Heart right ventricle (tissue), 16 donors: ENCODE data around the gene PBXIP1. TPM values are rescaled to one million over a fixed set of nuclear protein-coding genes. Genes with fewer than 3 reads are reported as not detected.

ENCODE experiments used
- ATAC-seq, 8 donors: fragments of 200-7000 bp; cut with Tn5 transposase; one replicate each; pipeline ENCODE4 v1.9.1; 2020; ENCODE audit warnings: mild to moderate bottlenecking in 8 of 8, moderate library complexity in 8 of 8, moderate number of reproducible peaks in 1 of 8
- DNase-seq, 2 donors: peaks; one replicate each; pipeline ENCODE4 v3.0.0-alpha.2; 2020
- H3K27ac ChIP-seq, 10 donors: fragments of 200-600 bp; sonication (generic) in 2 of 10; one replicate each; pipeline versions ENCODE4 v1.5.0 to v1.8.0; 2020 to 2022; ENCODE audit warnings: mild to moderate bottlenecking in 3 of 10
- H3K27me3 ChIP-seq, 7 donors: fragments of 200-600 bp; one replicate each; pipeline ENCODE4 v1.8.0; 2021 to 2022; ENCODE audit warnings: mild to moderate bottlenecking in 2 of 7
- H3K36me3 ChIP-seq, 9 donors: fragments of 200-600 bp; sonication (generic) in 1 of 9; one replicate each; pipeline versions ENCODE4 v1.5.0 to v1.8.0; 2020 to 2022; ENCODE audit warnings: mild to moderate bottlenecking in 2 of 9
- H3K4me1 ChIP-seq, 9 donors: fragments of 200-600 bp; sonication (generic) in 1 of 9; one replicate each; pipeline versions ENCODE4 v1.5.0 to v1.8.0; 2020 to 2022; ENCODE audit warnings: mild to moderate bottlenecking in 4 of 9
- H3K4me3 ChIP-seq, 10 donors: fragments of 200-600 bp; sonication (generic) in 2 of 10; one replicate each; pipeline versions ENCODE4 v1.5.0 to v1.8.0; 2020 to 2022; ENCODE audit warnings: mild to moderate bottlenecking in 7 of 10, moderate library complexity in 2 of 10
- H3K9me3 ChIP-seq, 11 donors: fragments of 200-600 bp in 10 of 11; sonication (generic) in 2 of 11; one replicate each; pipeline versions ENCODE4 v1.5.0 to v1.8.0; 2013 to 2022; ENCODE audit warnings: mild to moderate bottlenecking in 2 of 11, control low read depth in 1 of 11, moderate library complexity in 1 of 11
- WGBS, 2 donors: extraction: QIAGEN DNeasy Blood & Tissue Kit; methylation state at CpG; one replicate each; pipeline ENCODE4 v1.1.7; 2013; ENCODE audit warnings: inconsistent platforms in 1 of 2; 5-methylcytosine and 5-hydroxymethylcytosine counted together
- intact Hi-C, 10 donors: fragments of 100-400 bp; cut with DNase I; formaldehyde crosslinking; loops; one replicate each; pipeline versions ENCODE4 v1.11.1 to v1.14.2; 2022
- polyA plus RNA-seq, 2 donors: library from polyadenylated mRNA; stranded (reverse); fragments of 200-250 nt; gene quantifications; one replicate each; pipeline ENCODE4 v1.2.3, GENCODE V29; 2013
- total RNA-seq, 10 donors: library from RNA; stranded (reverse); fragmentation: NEBNext Ultra II Directional in 3 of 10; extraction: Animal tissue kit (Norgen Biotek cat#: 25700) in 3 of 10; gene quantifications; one replicate each; pipeline versions ENCODE4 v1.2.1 to v1.2.4, GENCODE V29; 2021 to 2023
- TF ChIP-seq, protein P1 (sequence below), 9 donors: fragments of 200-600 bp; sonication (generic) in 2 of 9; IDR thresholded peaks; one replicate each; pipeline versions ENCODE4 v1.5.0 to v1.8.0; 2021 to 2022; ENCODE audit warnings: antibody characterized with exemption in 9 of 9, mild to moderate bottlenecking in 5 of 9, moderate library complexity in 1 of 9
- donor health status: Arrhythmogenic right ventricular cardiomyopathy.
- donor health status: ischemic (EF 13 %, LVEDD 7.1; RV severe dilation, severe dysfunction).
- donor health status: healthy with polysubstance abuse.
- donor health status: DM: no; HTN: yes; CAD: no.
- donor health status: DM: no; HTN: no; CAD: no.
- donor health status: ischemic (EF 25% LVEDD 6.9; RV normal size, moderate dysfunction).
- donor health status: ischemic (EF 25% LVEDD 5.7; RV mildly dilated, moderate dysfunction).
- donor health status: healthy.
- donor health status: DM: yes; HTN: yes; CAD: no.
- donor health status: Ischemic cardiomyopathy.
- donor health status: ischemic (EF 35%, LVEDD 5.7; RV mildly dilated, moderate dysfunction).
- donor health status: nonischemic (EF 11% LVEDD 7.7; RV severe dilation, severe dysfunction).
- donor health status: DM: yes; HTN: yes; CAD: no.
- donor health status: PGD.
- donor health status: ischemic (EF 29% LVEDD 5.4; RV normal size, mild dysfunction).
- donor health status: nonischemic (EF 23%, LVEDD 6.1; RV moderate dilation, normal function).

PBXIP1 gene
- total and polyA plus RNA-seq, 12 donors = 25.4 to 75.0 (median 46.0) TPM

DNA sequence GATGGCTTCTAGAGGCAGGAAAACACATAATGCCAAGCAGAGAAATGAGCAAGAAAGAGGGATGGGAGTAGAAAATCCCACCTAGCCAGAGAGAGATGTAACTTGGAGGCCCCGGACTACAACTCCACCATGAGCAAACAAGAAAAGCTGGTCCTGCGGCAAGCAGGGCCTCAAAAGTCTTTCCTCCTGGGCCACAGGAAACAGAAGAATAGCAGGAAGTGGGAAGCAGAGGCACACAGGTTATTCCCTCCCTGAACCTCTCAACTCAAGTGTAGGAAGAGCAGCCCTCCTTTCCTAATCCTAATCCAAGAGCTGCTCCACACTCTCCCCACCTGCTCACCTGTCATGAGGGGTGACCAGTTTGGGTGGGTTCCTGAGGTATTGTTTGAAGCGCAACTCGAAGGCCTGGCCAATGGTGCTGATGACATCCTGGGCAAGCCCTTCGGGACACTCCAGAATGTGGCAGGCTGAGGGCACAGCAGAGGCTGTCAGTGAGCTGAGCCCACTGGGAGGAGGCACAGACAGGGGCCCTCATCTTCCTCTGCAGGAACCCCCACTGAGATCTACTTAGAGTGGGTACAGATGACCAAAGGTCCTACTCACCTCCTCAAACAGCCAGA is 11.5 kb upstream of the PBXIP1 start:
- Histone ChIP-seq H3K4me1 (peaks cover 28 to 70% (median 67%) of the 10 kb centered on the region in 9 donors), H3K27ac (peak overlapping the region; percentile 42 to 100 (median 82)), H3K4me3 (peak overlapping the region in 2 of 10 donors; percentile 2 to 11), H3K9me3 (no peaks in the 10 kb centered on the region), H3K27me3 (no peaks in the 10 kb centered on the region), H3K36me3 (peaks cover 0 to 69% (median 49%) of the 10 kb centered on the region in 9 donors)
- TF ChIP-seq, protein P1, sequence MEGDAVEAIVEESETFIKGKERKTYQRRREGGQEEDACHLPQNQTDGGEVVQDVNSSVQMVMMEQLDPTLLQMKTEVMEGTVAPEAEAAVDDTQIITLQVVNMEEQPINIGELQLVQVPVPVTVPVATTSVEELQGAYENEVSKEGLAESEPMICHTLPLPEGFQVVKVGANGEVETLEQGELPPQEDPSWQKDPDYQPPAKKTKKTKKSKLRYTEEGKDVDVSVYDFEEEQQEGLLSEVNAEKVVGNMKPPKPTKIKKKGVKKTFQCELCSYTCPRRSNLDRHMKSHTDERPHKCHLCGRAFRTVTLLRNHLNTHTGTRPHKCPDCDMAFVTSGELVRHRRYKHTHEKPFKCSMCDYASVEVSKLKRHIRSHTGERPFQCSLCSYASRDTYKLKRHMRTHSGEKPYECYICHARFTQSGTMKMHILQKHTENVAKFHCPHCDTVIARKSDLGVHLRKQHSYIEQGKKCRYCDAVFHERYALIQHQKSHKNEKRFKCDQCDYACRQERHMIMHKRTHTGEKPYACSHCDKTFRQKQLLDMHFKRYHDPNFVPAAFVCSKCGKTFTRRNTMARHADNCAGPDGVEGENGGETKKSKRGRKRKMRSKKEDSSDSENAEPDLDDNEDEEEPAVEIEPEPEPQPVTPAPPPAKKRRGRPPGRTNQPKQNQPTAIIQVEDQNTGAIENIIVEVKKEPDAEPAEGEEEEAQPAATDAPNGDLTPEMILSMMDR (IDR thresholded peaks at IDR 0.05) = no peak
- DNase-seq (no peak), ATAC-seq (no peak)
- intact Hi-C loops = loop anchor here in 1 of 10 donors (5.0 kb wide), 1 partner anchor 50 kb away; no protein-coding TSS in a partner anchor
- 65 to 75% methylated on average over 5 of the region's 5 CpGs for WGBS, 2 donors

DNA sequence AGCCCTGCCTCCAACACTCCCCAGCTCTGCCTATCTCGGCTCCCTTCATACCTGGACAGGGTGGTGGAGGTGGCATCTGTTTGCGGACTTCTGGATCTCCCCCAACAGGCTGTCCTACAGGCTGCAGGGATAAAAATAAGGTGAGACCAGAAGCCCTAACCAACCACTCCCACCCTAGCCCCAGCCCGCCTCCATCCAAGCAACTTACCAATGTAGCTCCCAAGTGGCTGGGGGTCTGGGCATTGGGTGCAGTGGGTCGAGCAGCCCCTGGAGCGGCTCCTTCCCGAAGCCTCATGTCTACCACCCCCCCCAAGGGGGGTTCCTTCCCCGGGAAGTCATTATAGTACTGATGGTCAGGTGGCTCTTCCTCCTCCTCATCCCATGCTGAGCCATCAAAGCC is 10.2 kb upstream of the PBXIP1 start:
- ATAC-seq (no peak), DNase-seq (no peak)
- Histone ChIP-seq H3K4me3 (no peak overlapping the region), H3K36me3 (peaks cover 0 to 69% (median 49%) of the 10 kb centered on the region in 9 donors), H3K4me1 (peaks cover 22 to 62% (median 58%) of the 10 kb centered on the region in 9 donors), H3K27me3 (no peaks in the 10 kb centered on the region), H3K27ac (peak overlapping the region in 5 of 10 donors; percentile 26 to 97 (median 75)), H3K9me3 (no peaks in the 10 kb centered on the region)
- TF ChIP-seq, protein P1 (IDR thresholded peaks at IDR 0.05) = no peak
- WGBS, 2 donors = 90% methylated on average over 7 of the region's 7 CpGs
- intact Hi-C loops = loop anchor here in 1 of 10 donors (5.0 kb wide), 1 partner anchor 51 kb away; no protein-coding TSS in a partner anchor

DNA sequence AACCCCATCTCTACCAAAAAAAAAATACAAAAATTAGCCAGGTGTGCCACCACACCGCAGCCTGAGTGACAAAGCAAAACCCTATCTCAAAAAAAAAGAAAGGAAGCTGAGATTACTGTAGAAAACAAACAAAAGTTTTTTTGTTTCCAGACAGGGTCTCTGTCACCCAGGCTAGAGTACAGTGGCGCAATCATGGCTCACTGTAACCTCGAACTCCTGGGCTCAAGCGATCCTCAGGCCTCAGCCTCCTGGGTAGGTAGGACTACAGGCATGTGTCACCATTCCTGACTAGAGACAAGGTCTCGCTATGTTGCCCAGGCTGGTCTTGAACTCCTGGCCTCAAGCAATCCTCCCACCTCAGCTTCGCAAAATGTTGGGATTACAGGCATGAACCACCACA is 8.5 kb upstream of the PBXIP1 start:
- WGBS, 2 donors = 91 to 96% methylated on average over 6 of the region's 6 CpGs
- no peak overlapping the region for H3K27ac ChIP-seq
- TF ChIP-seq, protein P1 (IDR thresholded peaks at IDR 0.05) = no peak
- no peak overlapping the region for H3K4me3 ChIP-seq
- no peak for ATAC-seq
- no peaks in the 10 kb centered on the region for H3K27me3 ChIP-seq
- peaks cover 0 to 74% (median 52%) of the 10 kb centered on the region in 9 donors for H3K36me3 ChIP-seq
- no peak for DNase-seq
- intact Hi-C loops = loop anchor here in 7 of 10 donors (5.0 kb wide), 3 partner anchors 33 to 53 kb away; partner anchors contain the start of gene ZBTB7B (in 1 of the 7)
- no peaks in the 10 kb centered on the region for H3K9me3 ChIP-seq
- peaks cover 12 to 59% (median 51%) of the 10 kb centered on the region in 9 donors for H3K4me1 ChIP-seq

DNA sequence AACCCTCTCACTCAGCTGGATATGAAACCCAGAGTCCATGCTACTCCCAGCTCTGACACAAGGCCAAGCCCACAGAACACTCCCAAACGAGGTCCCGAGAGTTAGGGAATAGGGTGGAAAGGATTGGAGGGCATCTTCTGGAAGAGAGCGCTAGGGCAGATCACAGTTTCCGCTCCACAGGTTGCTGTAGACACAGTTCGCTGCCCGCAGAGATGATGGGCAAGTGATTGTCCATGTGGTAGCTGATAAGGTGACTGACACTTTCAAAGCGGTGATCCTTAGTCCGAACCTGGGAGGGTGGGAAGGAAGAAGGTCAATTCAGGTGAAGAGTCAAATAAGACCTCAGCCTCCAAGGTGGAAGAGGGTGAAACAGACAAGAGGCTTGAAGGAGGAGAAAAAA is 7.7 kb upstream of the PBXIP1 start:
- WGBS, 2 donors = 82 to 83% methylated on average over 8 of the region's 8 CpGs
- Histone ChIP-seq H3K4me3 (no peak overlapping the region), H3K27ac (no peak overlapping the region), H3K4me1 (peaks cover 12 to 56% (median 44%) of the 10 kb centered on the region in 9 donors), H3K27me3 (no peaks in the 10 kb centered on the region), H3K36me3 (peaks cover 0 to 74% (median 57%) of the 10 kb centered on the region in 9 donors), H3K9me3 (no peaks in the 10 kb centered on the region)
- intact Hi-C loops = loop anchor here in 7 of 10 donors (5.0 kb wide), 3 partner anchors 34 to 54 kb away; partner anchors contain the start of gene ZBTB7B (in 1 of the 7)
- DNase-seq (no peak), ATAC-seq (no peak)
- TF ChIP-seq, protein P1 (IDR thresholded peaks at IDR 0.05) = no peak
